HepG2 (cell line): ENCODE data around the gene TTLL13. TPM values are rescaled to one million over a fixed set of nuclear protein-coding genes. Genes with fewer than 3 reads are reported as not detected.

Experiments used
- GFI1 ChIP-seq: sonication (generic); formaldehyde crosslinking; IDR thresholded peaks from 2 replicates; pipeline ENCODE4 v1.5.0; 2020; ENCODE audit warnings: missing genetic modification reagents, mild to moderate bottlenecking, borderline replicate concordance
- HNF4G ChIP-seq, 2 experiments: sonication (generic) in 1 of 2; formaldehyde crosslinking in 1 of 2; IDR thresholded peaks; 2 replicates each; pipeline versions ENCODE4 v1.4.0 to v1.6.1; 2011 to 2020; ENCODE audit warnings: borderline replicate concordance in 2 of 2, low read depth in 2 of 2, mild to moderate bottlenecking in 2 of 2, low read length in 1 of 2, missing genetic modification reagents in 1 of 2, moderate library complexity in 1 of 2
- IRX3 ChIP-seq: sonication (generic); formaldehyde crosslinking; IDR thresholded peaks from 2 replicates; pipeline ENCODE4 v1.8.1; 2023; ENCODE audit warnings: mild to moderate bottlenecking, low read depth, missing genetic modification reagents, borderline replicate concordance
- JUN ChIP-seq: sonication (generic); formaldehyde crosslinking; IDR thresholded peaks from 2 replicates; pipeline ENCODE4 v1.4.0; 2020; ENCODE audit warnings: mild to moderate bottlenecking, missing genetic modification reagents
- MAF1 ChIP-seq: sonication (generic); formaldehyde crosslinking; IDR thresholded peaks from 2 replicates; pipeline ENCODE4 v1.5.0; 2020; ENCODE audit warnings: missing genetic modification reagents, borderline replicate concordance
- ZNF180 ChIP-seq: sonication (generic); formaldehyde crosslinking; IDR thresholded peaks from 2 replicates; pipeline ENCODE4 v1.4.0; 2020; ENCODE audit warnings: low read depth, missing genetic modification reagents, borderline replicate concordance
- ZNF207 ChIP-seq: fragments of 450-650 bp; IDR thresholded peaks from 2 replicates; pipeline ENCODE4 v1.6.1; 2016; ENCODE audit warnings: antibody characterized with exemption, borderline replicate concordance
- ZNF431 ChIP-seq: sonication (generic); formaldehyde crosslinking; IDR thresholded peaks from 2 replicates; pipeline ENCODE4 v1.9.0; 2022; ENCODE audit warnings: missing genetic modification reagents, low read depth, mild to moderate bottlenecking, borderline replicate concordance
- ZNF724P ChIP-seq: sonication (generic); formaldehyde crosslinking; IDR thresholded peaks from 2 replicates; pipeline ENCODE4 v1.8.0; 2022; ENCODE audit warnings: missing genetic modification reagents, borderline replicate concordance
- polyA plus RNA-seq, 8 experiments: library from polyadenylated mRNA; depleted of rRNA in 3 of 8; stranded (reverse) in 7 of 8; unstranded in 1 of 8; fragments of >200 nt; fragmentation: Illumina TruSeq in 4 of 8; extraction: Trizol in 4 of 8; gene quantifications; 2 replicates each; pipeline versions ENCODE4 v1.2.1 to v1.2.3, GENCODE V29; 2011 to 2016; ENCODE audit warnings: low read depth in 4 of 8, missing spikeins in 1 of 8, mixed read lengths in 1 of 8; ENCODE audit not compliant: insufficient read depth in 1 of 8
- total RNA-seq, 5 experiments: library from RNA; depleted of rRNA; stranded (reverse); fragments of >200 nt; fragmentation: Illumina TruSeq; extraction: Trizol; gene quantifications; 2 replicates each; pipeline ENCODE4 v1.2.3, GENCODE V29; 2016; ENCODE audit warnings: low read depth in 1 of 5
- TF ChIP-seq, protein P1 (sequence below): sonication (generic); formaldehyde crosslinking; IDR thresholded peaks from 2 replicates; pipeline ENCODE4 v1.4.0; 2020; ENCODE audit warnings: mild to moderate bottlenecking, missing genetic modification reagents
- TF ChIP-seq, protein P2 (sequence below): sonication (generic); formaldehyde crosslinking; IDR thresholded peaks from 2 replicates; pipeline ENCODE4 v1.9.0; 2022; ENCODE audit warnings: low read depth, missing genetic modification reagents
- TF ChIP-seq, protein P3 (sequence below): sonication (generic); formaldehyde crosslinking; IDR thresholded peaks from 2 replicates; pipeline ENCODE4 v1.5.0; 2020; ENCODE audit warnings: mild to moderate bottlenecking, missing genetic modification reagents
- TF ChIP-seq, protein P4 (sequence below): sonication (generic); formaldehyde crosslinking; IDR thresholded peaks from 2 replicates; pipeline ENCODE4 v1.5.1; 2020; ENCODE audit warnings: missing genetic modification reagents, mild to moderate bottlenecking, borderline replicate concordance
- TF ChIP-seq, protein P5 (sequence below): sonication (generic); formaldehyde crosslinking; conservative IDR thresholded peaks from 2 replicates; pipeline ENCODE4 v1.4.0; 2020; ENCODE audit warnings: missing genetic modification reagents

Gene TTLL13
- total and polyA plus RNA-seq, 2 of the 13 experiments (the other 11 are each of a cell fraction or from before 2014, with no cell fraction given): 0.07 to 0.29 TPM

DNA sequence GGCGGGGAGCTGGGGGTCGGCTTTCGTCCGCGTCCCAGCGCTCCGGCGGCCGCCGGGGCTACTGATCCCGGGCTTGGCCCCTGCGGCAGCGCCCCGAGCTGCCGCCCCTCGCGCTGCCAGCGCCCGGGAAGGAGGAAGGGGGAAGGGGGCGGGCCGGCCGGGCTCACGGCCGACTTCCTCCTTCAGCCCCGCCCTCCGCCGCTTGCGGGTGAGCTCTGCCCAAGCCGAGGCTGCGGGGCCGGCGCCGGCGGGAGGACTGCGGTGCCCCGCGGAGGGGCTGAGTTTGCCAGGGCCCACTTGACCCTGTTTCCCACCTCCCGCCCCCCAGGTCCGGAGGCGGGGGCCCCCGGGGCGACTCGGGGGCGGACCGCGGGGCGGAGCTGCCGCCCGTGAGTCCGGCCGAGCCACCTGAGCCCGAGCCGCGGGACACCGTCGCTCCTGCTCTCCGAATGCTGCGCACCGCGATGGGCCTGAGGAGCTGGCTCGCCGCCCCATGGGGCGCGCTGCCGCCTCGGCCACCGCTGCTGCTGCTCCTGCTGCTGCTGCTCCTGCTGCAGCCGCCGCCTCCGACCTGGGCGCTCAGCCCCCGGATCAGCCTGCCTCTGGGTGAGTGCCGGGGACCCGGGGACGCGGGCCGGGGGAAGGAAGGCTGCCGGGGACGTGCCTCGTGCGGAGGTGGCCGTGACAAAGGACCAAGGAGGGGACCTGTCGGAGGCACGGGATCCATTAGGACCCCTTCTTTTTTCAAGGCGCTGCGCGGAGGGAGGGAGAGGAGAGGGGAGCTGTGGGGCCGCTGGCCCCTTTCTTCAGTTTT, 48.0 kb upstream of the TTLL13 start, which contains the start of gene SEMA4B (continued):
- TF ChIP-seq, protein P1, sequence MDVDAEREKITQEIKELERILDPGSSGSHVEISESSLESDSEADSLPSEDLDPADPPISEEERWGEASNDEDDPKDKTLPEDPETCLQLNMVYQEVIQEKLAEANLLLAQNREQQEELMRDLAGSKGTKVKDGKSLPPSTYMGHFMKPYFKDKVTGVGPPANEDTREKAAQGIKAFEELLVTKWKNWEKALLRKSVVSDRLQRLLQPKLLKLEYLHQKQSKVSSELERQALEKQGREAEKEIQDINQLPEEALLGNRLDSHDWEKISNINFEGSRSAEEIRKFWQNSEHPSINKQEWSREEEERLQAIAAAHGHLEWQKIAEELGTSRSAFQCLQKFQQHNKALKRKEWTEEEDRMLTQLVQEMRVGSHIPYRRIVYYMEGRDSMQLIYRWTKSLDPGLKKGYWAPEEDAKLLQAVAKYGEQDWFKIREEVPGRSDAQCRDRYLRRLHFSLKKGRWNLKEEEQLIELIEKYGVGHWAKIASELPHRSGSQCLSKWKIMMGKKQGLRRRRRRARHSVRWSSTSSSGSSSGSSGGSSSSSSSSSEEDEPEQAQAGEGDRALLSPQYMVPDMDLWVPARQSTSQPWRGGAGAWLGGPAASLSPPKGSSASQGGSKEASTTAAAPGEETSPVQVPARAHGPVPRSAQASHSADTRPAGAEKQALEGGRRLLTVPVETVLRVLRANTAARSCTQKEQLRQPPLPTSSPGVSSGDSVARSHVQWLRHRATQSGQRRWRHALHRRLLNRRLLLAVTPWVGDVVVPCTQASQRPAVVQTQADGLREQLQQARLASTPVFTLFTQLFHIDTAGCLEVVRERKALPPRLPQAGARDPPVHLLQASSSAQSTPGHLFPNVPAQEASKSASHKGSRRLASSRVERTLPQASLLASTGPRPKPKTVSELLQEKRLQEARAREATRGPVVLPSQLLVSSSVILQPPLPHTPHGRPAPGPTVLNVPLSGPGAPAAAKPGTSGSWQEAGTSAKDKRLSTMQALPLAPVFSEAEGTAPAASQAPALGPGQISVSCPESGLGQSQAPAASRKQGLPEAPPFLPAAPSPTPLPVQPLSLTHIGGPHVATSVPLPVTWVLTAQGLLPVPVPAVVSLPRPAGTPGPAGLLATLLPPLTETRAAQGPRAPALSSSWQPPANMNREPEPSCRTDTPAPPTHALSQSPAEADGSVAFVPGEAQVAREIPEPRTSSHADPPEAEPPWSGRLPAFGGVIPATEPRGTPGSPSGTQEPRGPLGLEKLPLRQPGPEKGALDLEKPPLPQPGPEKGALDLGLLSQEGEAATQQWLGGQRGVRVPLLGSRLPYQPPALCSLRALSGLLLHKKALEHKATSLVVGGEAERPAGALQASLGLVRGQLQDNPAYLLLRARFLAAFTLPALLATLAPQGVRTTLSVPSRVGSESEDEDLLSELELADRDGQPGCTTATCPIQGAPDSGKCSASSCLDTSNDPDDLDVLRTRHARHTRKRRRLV (CRISPR knock-in tag): no peak
- TF ChIP-seq ZNF180 (CRISPR knock-in tag) (no peak), ZNF724P (peak; percentile 68; the same call in 1 of the 2 replicates), IRX3 (CRISPR knock-in tag) (no peak), HNF4G (IDR thresholded peaks at IDR 0.05; ENCODE audit: borderline replicate concordance, low read depth, low read length) (no peak), HNF4G (CRISPR knock-in tag; IDR thresholded peaks at IDR 0.05; ENCODE audit: borderline replicate concordance, low read depth) (no peak), JUN (CRISPR knock-in tag) (no peak), GFI1 (peak; percentile 37; the same call in 1 of the 2 replicates), ZNF431 (0 out of 2 replicates have a peak, but pooled peaks have one; percentile 22), MAF1 (CRISPR knock-in tag) (no peak), ZNF207 (no peak)
- TF ChIP-seq, protein P2, sequence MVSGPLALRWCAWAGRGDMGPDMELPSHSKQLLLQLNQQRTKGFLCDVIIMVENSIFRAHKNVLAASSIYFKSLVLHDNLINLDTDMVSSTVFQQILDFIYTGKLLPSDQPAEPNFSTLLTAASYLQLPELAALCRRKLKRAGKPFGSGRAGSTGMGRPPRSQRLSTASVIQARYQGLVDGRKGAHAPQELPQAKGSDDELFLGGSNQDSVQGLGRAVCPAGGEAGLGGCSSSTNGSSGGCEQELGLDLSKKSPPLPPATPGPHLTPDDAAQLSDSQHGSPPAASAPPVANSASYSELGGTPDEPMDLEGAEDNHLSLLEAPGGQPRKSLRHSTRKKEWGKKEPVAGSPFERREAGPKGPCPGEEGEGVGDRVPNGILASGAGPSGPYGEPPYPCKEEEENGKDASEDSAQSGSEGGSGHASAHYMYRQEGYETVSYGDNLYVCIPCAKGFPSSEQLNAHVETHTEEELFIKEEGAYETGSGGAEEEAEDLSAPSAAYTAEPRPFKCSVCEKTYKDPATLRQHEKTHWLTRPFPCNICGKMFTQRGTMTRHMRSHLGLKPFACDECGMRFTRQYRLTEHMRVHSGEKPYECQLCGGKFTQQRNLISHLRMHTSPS (CRISPR knock-in tag): no peak
- TF ChIP-seq, protein P3, sequence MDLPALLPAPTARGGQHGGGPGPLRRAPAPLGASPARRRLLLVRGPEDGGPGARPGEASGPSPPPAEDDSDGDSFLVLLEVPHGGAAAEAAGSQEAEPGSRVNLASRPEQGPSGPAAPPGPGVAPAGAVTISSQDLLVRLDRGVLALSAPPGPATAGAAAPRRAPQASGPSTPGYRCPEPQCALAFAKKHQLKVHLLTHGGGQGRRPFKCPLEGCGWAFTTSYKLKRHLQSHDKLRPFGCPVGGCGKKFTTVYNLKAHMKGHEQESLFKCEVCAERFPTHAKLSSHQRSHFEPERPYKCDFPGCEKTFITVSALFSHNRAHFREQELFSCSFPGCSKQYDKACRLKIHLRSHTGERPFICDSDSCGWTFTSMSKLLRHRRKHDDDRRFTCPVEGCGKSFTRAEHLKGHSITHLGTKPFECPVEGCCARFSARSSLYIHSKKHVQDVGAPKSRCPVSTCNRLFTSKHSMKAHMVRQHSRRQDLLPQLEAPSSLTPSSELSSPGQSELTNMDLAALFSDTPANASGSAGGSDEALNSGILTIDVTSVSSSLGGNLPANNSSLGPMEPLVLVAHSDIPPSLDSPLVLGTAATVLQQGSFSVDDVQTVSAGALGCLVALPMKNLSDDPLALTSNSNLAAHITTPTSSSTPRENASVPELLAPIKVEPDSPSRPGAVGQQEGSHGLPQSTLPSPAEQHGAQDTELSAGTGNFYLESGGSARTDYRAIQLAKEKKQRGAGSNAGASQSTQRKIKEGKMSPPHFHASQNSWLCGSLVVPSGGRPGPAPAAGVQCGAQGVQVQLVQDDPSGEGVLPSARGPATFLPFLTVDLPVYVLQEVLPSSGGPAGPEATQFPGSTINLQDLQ (CRISPR knock-in tag): 0 out of 2 replicates have a peak, but pooled peaks have one; percentile 32
- TF ChIP-seq, protein P4, sequence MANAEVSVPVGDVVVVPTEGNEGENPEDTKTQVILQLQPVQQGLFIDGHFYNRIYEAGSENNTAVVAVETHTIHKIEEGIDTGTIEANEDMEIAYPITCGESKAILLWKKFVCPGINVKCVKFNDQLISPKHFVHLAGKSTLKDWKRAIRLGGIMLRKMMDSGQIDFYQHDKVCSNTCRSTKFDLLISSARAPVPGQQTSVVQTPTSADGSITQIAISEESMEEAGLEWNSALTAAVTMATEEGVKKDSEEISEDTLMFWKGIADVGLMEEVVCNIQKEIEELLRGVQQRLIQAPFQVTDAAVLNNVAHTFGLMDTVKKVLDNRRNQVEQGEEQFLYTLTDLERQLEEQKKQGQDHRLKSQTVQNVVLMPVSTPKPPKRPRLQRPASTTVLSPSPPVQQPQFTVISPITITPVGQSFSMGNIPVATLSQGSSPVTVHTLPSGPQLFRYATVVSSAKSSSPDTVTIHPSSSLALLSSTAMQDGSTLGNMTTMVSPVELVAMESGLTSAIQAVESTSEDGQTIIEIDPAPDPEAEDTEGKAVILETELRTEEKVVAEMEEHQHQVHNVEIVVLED (CRISPR knock-in tag): no peak
- TF ChIP-seq, protein P5, sequence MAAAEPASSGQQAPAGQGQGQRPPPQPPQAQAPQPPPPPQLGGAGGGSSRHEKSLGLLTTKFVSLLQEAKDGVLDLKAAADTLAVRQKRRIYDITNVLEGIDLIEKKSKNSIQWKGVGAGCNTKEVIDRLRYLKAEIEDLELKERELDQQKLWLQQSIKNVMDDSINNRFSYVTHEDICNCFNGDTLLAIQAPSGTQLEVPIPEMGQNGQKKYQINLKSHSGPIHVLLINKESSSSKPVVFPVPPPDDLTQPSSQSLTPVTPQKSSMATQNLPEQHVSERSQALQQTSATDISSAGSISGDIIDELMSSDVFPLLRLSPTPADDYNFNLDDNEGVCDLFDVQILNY (CRISPR knock-in tag): no peak
